Measurements from ENCODE around the gene HES3.

GRCh38 chr1:6202256-6202655 is 41.7 kb upstream of the HES3 start:
- TF ChIP-seq ZNF274 (IDR thresholded peaks at IDR 0.05; ENCODE audit: insufficient read depth, insufficient read length): no peak
- TF ChIP-seq CTCF (IDR thresholded peaks at IDR 0.05 in 2 of 3, conservative IDR thresholded peaks at IDR 0.05 in 1 of 3; ENCODE audit: control insufficient read depth in 2 of 3, extremely low read depth in 1 of 3, insufficient read depth in 1 of 3, low read depth in 3 of 3, low read length in 3 of 3): no peak
- no peak for TF ChIP-seq GABPA (IDR thresholded peaks at IDR 0.05; ENCODE audit: low read depth)
- TF ChIP-seq MXI1 (IDR thresholded peaks at IDR 0.05; ENCODE audit: low read depth, low read length): no peak
- TF ChIP-seq HDGF (IDR thresholded peaks at IDR 0.05): no peak
- TF ChIP-seq TARDBP (IDR thresholded peaks at IDR 0.05; ENCODE audit: borderline replicate concordance): no peak
- no peak for TF ChIP-seq NFYB (IDR thresholded peaks at IDR 0.05; ENCODE audit: insufficient read depth, low read depth, low read length)
- TF ChIP-seq POLR2A (IDR thresholded peaks at IDR 0.05; ENCODE audit: low read depth, low read length): no peak
- TF ChIP-seq ASH2L (IDR thresholded peaks at IDR 0.05; ENCODE audit: borderline replicate concordance, low read depth): no peak
- no peak for TF ChIP-seq LARP7 (IDR thresholded peaks at IDR 0.05)
- no peak for TF ChIP-seq ETV6 (conservative IDR thresholded peaks at IDR 0.05 in 1 of 2, IDR thresholded peaks at IDR 0.05 in 1 of 2; ENCODE audit: borderline replicate concordance in 1 of 2, low read depth in 1 of 2)
- TF ChIP-seq EP300 (IDR thresholded peaks at IDR 0.05; ENCODE audit: borderline replicate concordance in 1 of 2, control insufficient read depth in 1 of 2, low read depth in 2 of 2, low read length in 2 of 2): no peak
- TF ChIP-seq HDAC2 (IDR thresholded peaks at IDR 0.05): no peak
- TF ChIP-seq CBX3 (IDR thresholded peaks at IDR 0.05; ENCODE audit: borderline replicate concordance, low read depth): no peak

Data from GM12878 (cell line).